Fibroblast of lung (primary cell): Measurements from ENCODE around the gene AKT1.

Experiments
- CTCF ChIP-seq, 2 donors: IDR thresholded peaks in 1 of 2; conservative IDR thresholded peaks in 1 of 2; 1 replicate in 1 of 2; 2 replicates in 1 of 2; pipeline ENCODE4 v1.5.1; 2011 to 2012; ENCODE audit warnings: low read length in 2 of 2, control low read depth in 1 of 2, inconsistent platforms in 1 of 2, low read depth in 1 of 2, mild to moderate bottlenecking in 1 of 2
- EZH2 ChIP-seq: IDR thresholded peaks from 2 replicates; pipeline ENCODE4 v1.5.1; 2012; ENCODE audit warnings: low read length, control low read depth, mild to moderate bottlenecking; ENCODE audit errors: missing control alignments

GRCh38 chr14:104756477-104757237 lies 38.9 kb downstream of the AKT1 start:
- no peak for TF ChIP-seq CTCF (conservative IDR thresholded peaks at IDR 0.05 in 1 of 2, IDR thresholded peaks at IDR 0.05 in 1 of 2; ENCODE audit: low read depth in 1 of 2, low read length in 2 of 2)
- TF ChIP-seq EZH2, result no peak
